ENCODE measurements around the gene UACA. TPM values are rescaled to one million over a fixed set of nuclear protein-coding genes. Genes with fewer than 3 reads are reported as not detected.

The UACA gene
- total and polyA plus RNA-seq, 2 experiments from 2014 or later = 21.5 to 35.8 TPM

- Mint-ChIP-seq H3K4me1 (peaks cover 12% of the 10 kb centered on the region), H3K27me3 (ENCODE audit: insufficient read depth, low read depth, poor library complexity) (peaks cover 2% of the 10 kb centered on the region), H3K27ac (no peak overlapping the region), H3K36me3 (ENCODE audit: low read depth) (peaks cover 13% of the 10 kb centered on the region; the same call in 2 of the 3 replicates), H3K9me3 (peaks cover 23% of the 10 kb centered on the region), H3K4me3 (no peak overlapping the region)
- no peak for TF ChIP-seq JUNB (IDR thresholded peaks at IDR 0.05; ENCODE audit: unreplicated experiment)
- no peak for TF ChIP-seq CTCF (conservative IDR thresholded peaks at IDR 0.05; ENCODE audit: low read depth in 2 of 2)
- TF ChIP-seq, protein P1, sequence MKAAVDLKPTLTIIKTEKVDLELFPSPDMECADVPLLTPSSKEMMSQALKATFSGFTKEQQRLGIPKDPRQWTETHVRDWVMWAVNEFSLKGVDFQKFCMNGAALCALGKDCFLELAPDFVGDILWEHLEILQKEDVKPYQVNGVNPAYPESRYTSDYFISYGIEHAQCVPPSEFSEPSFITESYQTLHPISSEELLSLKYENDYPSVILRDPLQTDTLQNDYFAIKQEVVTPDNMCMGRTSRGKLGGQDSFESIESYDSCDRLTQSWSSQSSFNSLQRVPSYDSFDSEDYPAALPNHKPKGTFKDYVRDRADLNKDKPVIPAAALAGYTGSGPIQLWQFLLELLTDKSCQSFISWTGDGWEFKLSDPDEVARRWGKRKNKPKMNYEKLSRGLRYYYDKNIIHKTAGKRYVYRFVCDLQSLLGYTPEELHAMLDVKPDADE (IDR thresholded peaks at IDR 0.05) = no peak
- TF ChIP-seq ZNF331 (CRISPR knock-in tag; IDR thresholded peaks at IDR 0.05; ENCODE audit: low read depth) = no peak
- TF ChIP-seq NANOG (IDR thresholded peaks at IDR 0.05; ENCODE audit: borderline replicate concordance) = no peak
- no peak for TF ChIP-seq EZH2 (IDR thresholded peaks at IDR 0.05; ENCODE audit: low read depth, unreplicated experiment)
- no peak for TF ChIP-seq CREB1 (CRISPR knock-in tag; IDR thresholded peaks at IDR 0.05; ENCODE audit: low read depth)
- no peak for TF ChIP-seq REST (IDR thresholded peaks at IDR 0.05; ENCODE audit: unreplicated experiment)
- TF ChIP-seq ZNF114 (CRISPR knock-in tag; IDR thresholded peaks at IDR 0.05) = no peak
- no peak for TF ChIP-seq STAT1 (IDR thresholded peaks at IDR 0.05; ENCODE audit: unreplicated experiment)
- TF ChIP-seq EZH2phosphoT487 (IDR thresholded peaks at IDR 0.05; ENCODE audit: unreplicated experiment) = no peak
- TF ChIP-seq, protein P2, sequence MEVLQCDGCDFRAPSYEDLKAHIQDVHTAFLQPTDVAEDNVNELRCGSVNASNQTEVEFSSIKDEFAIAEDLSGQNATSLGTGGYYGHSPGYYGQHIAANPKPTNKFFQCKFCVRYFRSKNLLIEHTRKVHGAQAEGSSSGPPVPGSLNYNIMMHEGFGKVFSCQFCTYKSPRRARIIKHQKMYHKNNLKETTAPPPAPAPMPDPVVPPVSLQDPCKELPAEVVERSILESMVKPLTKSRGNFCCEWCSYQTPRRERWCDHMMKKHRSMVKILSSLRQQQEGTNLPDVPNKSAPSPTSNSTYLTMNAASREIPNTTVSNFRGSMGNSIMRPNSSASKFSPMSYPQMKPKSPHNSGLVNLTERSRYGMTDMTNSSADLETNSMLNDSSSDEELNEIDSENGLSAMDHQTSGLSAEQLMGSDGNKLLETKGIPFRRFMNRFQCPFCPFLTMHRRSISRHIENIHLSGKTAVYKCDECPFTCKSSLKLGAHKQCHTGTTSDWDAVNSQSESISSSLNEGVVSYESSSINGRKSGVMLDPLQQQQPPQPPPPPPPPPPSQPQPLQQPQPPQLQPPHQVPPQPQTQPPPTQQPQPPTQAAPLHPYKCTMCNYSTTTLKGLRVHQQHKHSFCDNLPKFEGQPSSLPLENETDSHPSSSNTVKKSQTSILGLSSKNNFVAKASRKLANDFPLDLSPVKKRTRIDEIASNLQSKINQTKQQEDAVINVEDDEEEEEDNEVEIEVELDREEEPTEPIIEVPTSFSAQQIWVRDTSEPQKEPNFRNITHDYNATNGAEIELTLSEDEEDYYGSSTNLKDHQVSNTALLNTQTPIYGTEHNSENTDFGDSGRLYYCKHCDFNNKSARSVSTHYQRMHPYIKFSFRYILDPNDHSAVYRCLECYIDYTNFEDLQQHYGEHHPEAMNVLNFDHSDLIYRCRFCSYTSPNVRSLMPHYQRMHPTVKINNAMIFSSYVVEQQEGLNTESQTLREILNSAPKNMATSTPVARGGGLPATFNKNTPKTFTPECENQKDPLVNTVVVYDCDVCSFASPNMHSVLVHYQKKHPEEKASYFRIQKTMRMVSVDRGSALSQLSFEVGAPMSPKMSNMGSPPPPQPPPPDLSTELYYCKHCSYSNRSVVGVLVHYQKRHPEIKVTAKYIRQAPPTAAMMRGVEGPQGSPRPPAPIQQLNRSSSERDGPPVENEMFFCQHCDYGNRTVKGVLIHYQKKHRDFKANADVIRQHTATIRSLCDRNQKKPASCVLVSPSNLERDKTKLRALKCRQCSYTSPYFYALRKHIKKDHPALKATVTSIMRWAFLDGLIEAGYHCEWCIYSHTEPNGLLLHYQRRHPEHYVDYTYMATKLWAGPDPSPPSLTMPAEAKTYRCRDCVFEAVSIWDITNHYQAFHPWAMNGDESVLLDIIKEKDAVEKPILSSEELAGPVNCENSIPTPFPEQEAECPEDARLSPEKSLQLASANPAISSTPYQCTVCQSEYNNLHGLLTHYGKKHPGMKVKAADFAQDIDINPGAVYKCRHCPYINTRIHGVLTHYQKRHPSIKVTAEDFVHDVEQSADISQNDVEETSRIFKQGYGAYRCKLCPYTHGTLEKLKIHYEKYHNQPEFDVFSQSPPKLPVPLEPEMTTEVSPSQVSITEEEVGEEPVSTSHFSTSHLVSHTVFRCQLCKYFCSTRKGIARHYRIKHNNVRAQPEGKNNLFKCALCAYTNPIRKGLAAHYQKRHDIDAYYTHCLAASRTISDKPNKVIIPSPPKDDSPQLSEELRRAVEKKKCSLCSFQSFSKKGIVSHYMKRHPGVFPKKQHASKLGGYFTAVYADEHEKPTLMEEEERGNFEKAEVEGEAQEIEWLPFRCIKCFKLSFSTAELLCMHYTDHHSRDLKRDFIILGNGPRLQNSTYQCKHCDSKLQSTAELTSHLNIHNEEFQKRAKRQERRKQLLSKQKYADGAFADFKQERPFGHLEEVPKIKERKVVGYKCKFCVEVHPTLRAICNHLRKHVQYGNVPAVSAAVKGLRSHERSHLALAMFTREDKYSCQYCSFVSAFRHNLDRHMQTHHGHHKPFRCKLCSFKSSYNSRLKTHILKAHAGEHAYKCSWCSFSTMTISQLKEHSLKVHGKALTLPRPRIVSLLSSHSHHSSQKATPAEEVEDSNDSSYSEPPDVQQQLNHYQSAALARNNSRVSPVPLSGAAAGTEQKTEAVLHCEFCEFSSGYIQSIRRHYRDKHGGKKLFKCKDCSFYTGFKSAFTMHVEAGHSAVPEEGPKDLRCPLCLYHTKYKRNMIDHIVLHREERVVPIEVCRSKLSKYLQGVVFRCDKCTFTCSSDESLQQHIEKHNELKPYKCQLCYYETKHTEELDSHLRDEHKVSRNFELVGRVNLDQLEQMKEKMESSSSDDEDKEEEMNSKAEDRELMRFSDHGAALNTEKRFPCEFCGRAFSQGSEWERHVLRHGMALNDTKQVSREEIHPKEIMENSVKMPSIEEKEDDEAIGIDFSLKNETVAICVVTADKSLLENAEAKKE (CRISPR knock-in tag; IDR thresholded peaks at IDR 0.05) = no peak
- TF ChIP-seq POLR2AphosphoS5 (IDR thresholded peaks at IDR 0.05; ENCODE audit: low read depth) = no peak
- Histone ChIP-seq H3K9me2 (ENCODE audit: insufficient read depth) (peaks cover 8% of the 10 kb centered on the region; the same call in 1 of the 2 replicates), H3K79me2 (replicated peaks; ENCODE audit: insufficient read depth) (no peaks in the 10 kb centered on the region), H2AFZ (no peak overlapping the region), H3F3A (replicated peaks; ENCODE audit: low read depth) (no peaks in the 10 kb centered on the region), H3K4me3 (no peak overlapping the region), H4K20me1 (replicated peaks; ENCODE audit: insufficient read depth) (no peaks in the 10 kb centered on the region), H3K4me1 (ENCODE audit: insufficient read depth) (0 out of 2 replicates have a peak, but pooled peaks cover 8% of the 10 kb centered on the region), H3K4me2 (no peak overlapping the region), H3K36me3 (ENCODE audit: insufficient read depth) (peaks cover 9% of the 10 kb centered on the region; the same call in 1 of the 2 replicates), H3K27me3 (ENCODE audit: insufficient read depth) (no peaks in the 10 kb centered on the region), H3K27ac (ENCODE audit: low read depth) (no peak overlapping the region)
- no peak for ATAC-seq
- DNase-seq (ENCODE audit: low spot score) = no peak
Measured at GRCh38 chr15:70618929-70619328, 144.4 kb downstream of the UACA start.

All from GM23338 (cell line).